Endodermal cell (in vitro differentiated cells): ENCODE results near the gene TRUB1. TPM values are rescaled to one million over a fixed set of nuclear protein-coding genes. Genes with fewer than 3 reads are reported as not detected.

Experiments
- DNase-seq: peaks from one replicate; pipeline ENCODE4 v3.0.0-alpha.2; 2017
- H3K27ac ChIP-seq: 2 replicates; pipeline ENCODE4 v1.5.1; 2013; ENCODE audit warnings: mild to moderate bottlenecking, low read depth, low read length, moderate library complexity
- H3K27me3 ChIP-seq: 2 replicates; pipeline ENCODE4 v1.6.1; 2013; ENCODE audit warnings: mild to moderate bottlenecking, low read length, moderate library complexity; ENCODE audit not compliant: insufficient read depth, control insufficient read depth, poor library complexity, severe bottlenecking
- H3K36me3 ChIP-seq: 2 replicates; pipeline ENCODE4 v1.7.0; 2013; ENCODE audit warnings: mild to moderate bottlenecking, low read length, moderate library complexity; ENCODE audit not compliant: control insufficient read depth, insufficient read depth
- H3K4me1 ChIP-seq: one replicate; pipeline ENCODE4 v1.7.0; 2013; ENCODE audit warnings: low read length; ENCODE audit not compliant: control insufficient read depth, insufficient read depth
- H3K4me3 ChIP-seq: 2 replicates; pipeline ENCODE4 v1.5.1; 2013; ENCODE audit warnings: mild to moderate bottlenecking, low read length, moderate library complexity
- H3K9ac ChIP-seq: 2 replicates; pipeline ENCODE4 v1.6.1; 2013; ENCODE audit warnings: mild to moderate bottlenecking, low read length, moderate library complexity; ENCODE audit not compliant: poor library complexity, severe bottlenecking; ENCODE audit errors: extremely low read depth
- H3K9me3 ChIP-seq: 2 replicates; pipeline ENCODE4 v1.6.1; 2013; ENCODE audit warnings: mild to moderate bottlenecking, low read length, moderate library complexity; ENCODE audit not compliant: control insufficient read depth
- H3K27ac Mint-ChIP-seq: 2 replicates; pipeline ENCODE4 v1.8.0; 2020; ENCODE audit warnings: mixed read lengths
- H3K27me3 Mint-ChIP-seq: 2 replicates; pipeline ENCODE4 v1.8.0; 2021; ENCODE audit warnings: mild to moderate bottlenecking, mixed read lengths; ENCODE audit not compliant: insufficient read depth
- H3K36me3 Mint-ChIP-seq: 2 replicates; pipeline ENCODE4 v1.8.0; 2020; ENCODE audit warnings: low read depth, mixed read lengths
- H3K4me1 Mint-ChIP-seq: 2 replicates; pipeline ENCODE4 v1.8.0; 2020; ENCODE audit warnings: mixed read lengths
- H3K4me3 Mint-ChIP-seq: 2 replicates; pipeline ENCODE4 v1.8.0; 2020; ENCODE audit warnings: mild to moderate bottlenecking, moderate library complexity, mixed read lengths
- H3K9me3 Mint-ChIP-seq: 2 replicates; pipeline ENCODE4 v1.8.0; 2020; ENCODE audit warnings: mild to moderate bottlenecking, mixed read lengths
- CTCF ChIP-seq: fragments of 200-600 bp; sonication (generic); conservative IDR thresholded peaks from 2 replicates; pipeline ENCODE4 v1.5.0; 2021; ENCODE audit warnings: antibody characterized with exemption, mild to moderate bottlenecking
- WGBS, 2 experiments: methylation state at CpG; one replicate each; pipeline versions ENCODE4 v1.1.5 to v1.1.7; 2013; ENCODE audit warnings: missing lambda C conversion rate in 2 of 2, mixed read lengths in 1 of 2; ENCODE audit not compliant: insufficient coverage in 1 of 2, insufficient read length in 1 of 2; 5-methylcytosine and 5-hydroxymethylcytosine counted together
- total RNA-seq, 2 donors: library from RNA; stranded (reverse); fragmentation: NEBNext Ultra II Directional in 1 of 2; extraction: Animal tissue kit (Norgen Biotek cat#: 25700) in 1 of 2; gene quantifications; 2 replicates in 1 of 2; 3 replicates in 1 of 2; pipeline ENCODE4 v1.2.1, GENCODE V29; 2021

The TRUB1 gene
- total RNA-seq, 2 donors from 2014 or later = 18.5 to 18.8 TPM

GRCh38 chr10:114974625-114975024 is 36.6 kb downstream of the TRUB1 start:
- no peak for TF ChIP-seq CTCF
- H3K4me3 ChIP-seq = no peak overlapping the region
- no peak overlapping the region for H3K4me3 Mint-ChIP-seq

DNA sequence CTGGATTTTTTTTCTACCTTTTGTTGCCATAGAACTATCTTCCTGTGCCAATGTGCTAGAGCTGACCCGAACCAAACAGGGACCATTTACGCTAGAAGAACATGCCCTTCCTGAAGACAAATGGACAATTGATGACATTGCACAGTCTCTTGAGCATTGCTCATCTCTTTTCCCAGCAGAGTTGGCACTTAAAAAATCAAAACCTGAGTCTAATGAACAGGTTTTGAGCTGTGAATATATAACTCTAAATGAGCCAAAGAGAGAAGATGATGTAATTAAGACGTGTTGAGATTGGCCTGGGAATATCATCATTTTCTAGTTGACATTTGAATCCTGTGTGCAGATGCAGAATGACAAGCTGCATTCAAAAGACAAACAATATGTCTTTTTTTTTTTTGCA is 37.1 kb downstream of the TRUB1 start:
- H3K27ac ChIP-seq = no peak overlapping the region
- no peak overlapping the region for H3K4me3 ChIP-seq
- no peaks in the 10 kb centered on the region for H3K27me3 Mint-ChIP-seq
- H3K9me3 Mint-ChIP-seq = peaks cover 1% of the 10 kb centered on the region
- no peak overlapping the region for H3K4me3 Mint-ChIP-seq
- WGBS, 2 experiments = 93 to 100% methylated on average over 3 of the region's 3 CpGs
- peaks cover 13% of the 10 kb centered on the region for H3K4me1 Mint-ChIP-seq
- peaks cover 9% of the 10 kb centered on the region for H3K4me1 ChIP-seq
- TF ChIP-seq CTCF = no peak
- H3K9me3 ChIP-seq = no peaks in the 10 kb centered on the region
- H3K9ac ChIP-seq = no peak overlapping the region
- peaks cover 25% of the 10 kb centered on the region for H3K36me3 ChIP-seq
- no peak for DNase-seq
- no peak overlapping the region for H3K27ac Mint-ChIP-seq
- peaks cover 31% of the 10 kb centered on the region for H3K36me3 Mint-ChIP-seq
- no peaks in the 10 kb centered on the region for H3K27me3 ChIP-seq

More at GRCh38 chr10:114974625-114975024, 36.6 kb downstream of the TRUB1 start:
- no peaks in the 10 kb centered on the region for H3K27me3 Mint-ChIP-seq
- WGBS, 2 experiments = 93 to 97% methylated on average over 4 to 5 of the region's 5 CpGs
- H3K9me3 ChIP-seq = no peaks in the 10 kb centered on the region
- no peak overlapping the region for H3K27ac ChIP-seq
- H3K27ac Mint-ChIP-seq = peak overlapping the region; percentile 3
- H3K36me3 ChIP-seq = peaks cover 22% of the 10 kb centered on the region
- H3K9ac ChIP-seq = no peak overlapping the region
- no peaks in the 10 kb centered on the region for H3K9me3 Mint-ChIP-seq
- DNase-seq = no peak
- peaks cover 9% of the 10 kb centered on the region for H3K4me1 ChIP-seq
- no peaks in the 10 kb centered on the region for H3K27me3 ChIP-seq
- H3K4me1 Mint-ChIP-seq = peaks cover 16% of the 10 kb centered on the region
- H3K36me3 Mint-ChIP-seq = peaks cover 26% of the 10 kb centered on the region

GRCh38 chr10:114982989-114983388 is 45.0 kb downstream of the TRUB1 start:
- no peaks in the 10 kb centered on the region for H3K4me1 ChIP-seq
- peaks cover 65% of the 10 kb centered on the region for H3K36me3 Mint-ChIP-seq
- no peak overlapping the region for H3K9ac ChIP-seq
- no peaks in the 10 kb centered on the region for H3K4me1 Mint-ChIP-seq
- H3K9me3 Mint-ChIP-seq = peaks cover 51% of the 10 kb centered on the region
- no peak overlapping the region for H3K4me3 ChIP-seq
- no peak overlapping the region for H3K4me3 Mint-ChIP-seq
- H3K27ac ChIP-seq = no peak overlapping the region
- no peaks in the 10 kb centered on the region for H3K27me3 ChIP-seq
- H3K27ac Mint-ChIP-seq = no peak overlapping the region
- H3K36me3 ChIP-seq = peaks cover 25% of the 10 kb centered on the region
- H3K27me3 Mint-ChIP-seq = no peaks in the 10 kb centered on the region
- no peak for TF ChIP-seq CTCF
- no peak for DNase-seq
- H3K9me3 ChIP-seq = peaks cover 45% of the 10 kb centered on the region
